ENCODE data around the gene CMSS1.

CMSS1 gene

DNA sequence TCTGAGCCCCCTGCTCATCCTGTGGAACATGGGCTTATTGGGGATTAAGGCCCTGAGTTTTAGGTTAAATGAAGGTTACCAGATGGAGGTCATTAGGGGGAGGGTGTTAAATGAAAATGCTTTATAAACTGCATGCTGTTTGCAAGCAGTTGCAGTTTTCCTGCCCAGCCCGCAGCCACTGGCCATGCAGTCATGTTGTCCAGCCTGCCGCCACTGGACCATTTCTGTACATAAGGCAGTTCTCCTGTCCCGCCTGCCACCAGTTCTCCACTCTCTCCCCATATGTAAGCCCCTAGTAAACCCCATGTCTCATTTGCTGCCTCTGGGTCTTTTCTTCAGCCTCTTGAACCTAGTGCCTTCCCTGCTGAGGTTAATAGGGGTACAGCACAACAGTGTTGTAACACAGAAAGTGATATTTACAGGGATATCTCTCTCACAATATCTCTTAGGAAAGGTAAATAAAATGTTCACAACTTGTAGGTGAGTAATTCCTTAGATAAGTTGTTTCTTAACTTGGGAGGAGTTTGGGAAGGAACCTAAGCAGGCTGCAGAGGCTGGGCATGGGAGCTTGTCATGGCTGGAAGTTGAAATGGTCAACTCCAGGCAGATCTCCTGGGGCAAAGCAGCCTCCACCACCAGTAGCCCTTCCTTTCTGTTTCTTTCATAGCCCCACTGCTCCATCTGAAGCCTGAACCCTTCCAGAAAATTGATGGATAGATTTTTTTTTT lies 148.2 kb downstream of the CMSS1 start:
- Histone ChIP-seq H3K27ac (peak overlapping the region; percentile 58), H3K4me2 (ENCODE audit: low read length) (no peak overlapping the region), H3K4me1 (peaks cover 17% of the 10 kb centered on the region), H3K79me2 (no peaks in the 10 kb centered on the region), H3K9ac (no peak overlapping the region), H2AFZ (peak overlapping the region; percentile 36), H3K27me3 (ENCODE audit: control insufficient read depth, insufficient read depth, low read length) (no peaks in the 10 kb centered on the region), H3K4me3 (ENCODE audit: low read depth, low read length) (no peak overlapping the region), H3K36me3 (ENCODE audit: control insufficient read depth, insufficient read depth, low read length) (no peaks in the 10 kb centered on the region), H3K9me3 (ENCODE audit: control insufficient read depth, low read length) (no peaks in the 10 kb centered on the region)
- TF ChIP-seq, protein P1, sequence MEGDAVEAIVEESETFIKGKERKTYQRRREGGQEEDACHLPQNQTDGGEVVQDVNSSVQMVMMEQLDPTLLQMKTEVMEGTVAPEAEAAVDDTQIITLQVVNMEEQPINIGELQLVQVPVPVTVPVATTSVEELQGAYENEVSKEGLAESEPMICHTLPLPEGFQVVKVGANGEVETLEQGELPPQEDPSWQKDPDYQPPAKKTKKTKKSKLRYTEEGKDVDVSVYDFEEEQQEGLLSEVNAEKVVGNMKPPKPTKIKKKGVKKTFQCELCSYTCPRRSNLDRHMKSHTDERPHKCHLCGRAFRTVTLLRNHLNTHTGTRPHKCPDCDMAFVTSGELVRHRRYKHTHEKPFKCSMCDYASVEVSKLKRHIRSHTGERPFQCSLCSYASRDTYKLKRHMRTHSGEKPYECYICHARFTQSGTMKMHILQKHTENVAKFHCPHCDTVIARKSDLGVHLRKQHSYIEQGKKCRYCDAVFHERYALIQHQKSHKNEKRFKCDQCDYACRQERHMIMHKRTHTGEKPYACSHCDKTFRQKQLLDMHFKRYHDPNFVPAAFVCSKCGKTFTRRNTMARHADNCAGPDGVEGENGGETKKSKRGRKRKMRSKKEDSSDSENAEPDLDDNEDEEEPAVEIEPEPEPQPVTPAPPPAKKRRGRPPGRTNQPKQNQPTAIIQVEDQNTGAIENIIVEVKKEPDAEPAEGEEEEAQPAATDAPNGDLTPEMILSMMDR (IDR thresholded peaks at IDR 0.05): no peak

DNA sequence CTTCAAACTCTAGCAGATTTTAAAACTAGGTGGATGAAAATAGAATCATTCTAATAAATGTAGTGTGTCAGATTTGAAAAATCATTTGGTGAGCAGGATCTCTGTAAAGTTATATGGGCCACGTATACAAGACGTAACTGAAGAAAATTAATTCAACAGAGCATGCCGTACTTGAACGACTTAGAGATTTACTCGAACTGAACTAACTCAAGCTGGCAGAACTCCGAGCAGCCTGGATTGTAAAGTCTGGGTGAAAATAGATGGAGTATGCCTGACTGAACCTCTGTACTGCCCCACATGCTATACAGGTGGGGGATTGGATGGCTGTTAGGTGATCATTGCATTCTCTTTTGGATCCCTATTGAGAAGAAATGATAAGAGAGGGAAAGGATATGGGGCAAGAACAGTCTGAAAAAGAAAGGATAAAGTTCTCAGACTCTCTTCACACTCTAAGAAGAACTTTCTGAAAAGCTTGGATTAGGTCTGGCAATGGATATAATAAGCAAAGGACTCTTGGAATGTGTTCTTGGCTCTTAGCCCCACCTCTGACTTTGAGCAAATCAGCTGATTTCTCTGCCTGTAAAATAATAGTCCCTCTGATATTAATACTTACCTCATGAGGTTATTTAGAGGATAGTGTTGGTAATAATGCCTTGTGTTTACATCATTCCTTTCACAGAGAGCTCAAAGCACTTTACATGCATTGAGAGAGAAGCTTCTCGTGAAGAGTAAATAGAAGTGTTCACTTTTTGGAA lies 149.2 kb downstream of the CMSS1 start:
- H2AFZ ChIP-seq: no peak overlapping the region
- no peaks in the 10 kb centered on the region for H3K9me3 ChIP-seq (ENCODE audit: control insufficient read depth, low read length)
- peak overlapping the region; percentile 58 for H3K27ac ChIP-seq
- TF ChIP-seq, protein P1 (IDR thresholded peaks at IDR 0.05): no peak
- H3K9ac ChIP-seq: no peak overlapping the region
- H3K4me3 ChIP-seq (ENCODE audit: low read depth, low read length): no peak overlapping the region
- no peak overlapping the region for H3K4me2 ChIP-seq (ENCODE audit: low read length)
- no peaks in the 10 kb centered on the region for H3K27me3 ChIP-seq (ENCODE audit: control insufficient read depth, insufficient read depth, low read length)
- H3K36me3 ChIP-seq (ENCODE audit: control insufficient read depth, insufficient read depth, low read length): no peaks in the 10 kb centered on the region
- peaks cover 17% of the 10 kb centered on the region for H3K4me1 ChIP-seq
- no peaks in the 10 kb centered on the region for H3K79me2 ChIP-seq

DNA sequence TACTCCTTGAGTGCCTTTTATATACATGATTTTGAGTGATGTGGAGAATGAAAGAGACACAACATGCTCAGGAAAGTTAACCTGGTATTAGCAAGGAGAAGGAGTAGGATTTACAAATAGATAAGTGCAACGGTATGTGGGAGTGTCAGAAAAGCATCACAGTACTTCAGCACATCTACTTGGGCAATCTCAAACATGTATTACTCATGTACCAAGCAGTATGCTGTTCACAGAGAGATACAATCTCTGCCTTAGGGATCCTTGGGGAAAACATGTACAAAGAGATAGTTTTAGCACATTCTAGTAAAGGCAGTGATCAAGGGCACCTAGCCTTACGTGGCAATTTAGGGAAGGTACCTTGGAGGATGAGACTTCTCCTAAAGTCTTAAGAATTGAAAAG lies 150.1 kb downstream of the CMSS1 start:
- Histone ChIP-seq H3K27ac (no peak overlapping the region), H3K4me1 (peaks cover 17% of the 10 kb centered on the region), H3K79me2 (no peaks in the 10 kb centered on the region), H3K4me3 (ENCODE audit: low read depth, low read length) (no peak overlapping the region), H3K9ac (no peak overlapping the region), H2AFZ (no peak overlapping the region), H3K27me3 (ENCODE audit: control insufficient read depth, insufficient read depth, low read length) (no peaks in the 10 kb centered on the region), H3K9me3 (ENCODE audit: control insufficient read depth, low read length) (no peaks in the 10 kb centered on the region), H3K36me3 (ENCODE audit: control insufficient read depth, insufficient read depth, low read length) (no peaks in the 10 kb centered on the region), H3K4me2 (ENCODE audit: low read length) (no peak overlapping the region)
- TF ChIP-seq, protein P1 (IDR thresholded peaks at IDR 0.05): no peak

DNA sequence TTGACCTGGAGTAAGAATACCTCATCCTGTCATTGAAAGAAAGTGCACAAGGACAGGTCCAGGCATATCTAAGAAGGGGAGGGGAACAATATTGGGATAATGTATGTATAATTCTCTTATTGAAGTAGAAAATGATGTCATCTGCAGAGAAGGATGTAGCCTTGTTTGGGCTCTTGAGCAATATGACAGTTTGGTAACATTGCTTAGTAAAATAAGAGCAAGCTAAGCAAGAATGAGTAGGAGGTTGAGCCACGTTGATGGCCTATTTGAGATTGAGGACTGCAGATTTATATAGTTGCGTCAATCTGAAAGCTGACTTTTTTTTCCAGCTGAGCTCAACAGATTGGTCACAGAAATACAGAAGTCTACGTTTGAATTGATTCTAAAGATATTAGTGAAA lies 151.5 kb downstream of the CMSS1 start:
- H3K79me2 ChIP-seq: no peaks in the 10 kb centered on the region
- no peak overlapping the region for H3K9ac ChIP-seq
- no peak overlapping the region for H3K4me3 ChIP-seq (ENCODE audit: low read depth, low read length)
- H2AFZ ChIP-seq: no peak overlapping the region
- no peak overlapping the region for H3K27ac ChIP-seq
- TF ChIP-seq, protein P1 (IDR thresholded peaks at IDR 0.05): no peak
- H3K27me3 ChIP-seq (ENCODE audit: control insufficient read depth, insufficient read depth, low read length): no peaks in the 10 kb centered on the region
- H3K9me3 ChIP-seq (ENCODE audit: control insufficient read depth, low read length): no peaks in the 10 kb centered on the region
- H3K36me3 ChIP-seq (ENCODE audit: control insufficient read depth, insufficient read depth, low read length): no peaks in the 10 kb centered on the region
- peaks cover 17% of the 10 kb centered on the region for H3K4me1 ChIP-seq
- no peak overlapping the region for H3K4me2 ChIP-seq (ENCODE audit: low read length)
